WERI-Rb-1 (cell line): ENCODE results near the gene RSPRY1.

Experiments used
- DNase-seq: peaks from one replicate; pipeline ENCODE4 v3.0.0-alpha.2; 2020
- H3K27ac ChIP-seq: fragments of 250-450 bp; sonication (Bioruptor Pico); 2 replicates; pipeline ENCODE4 v1.5.1; 2020; ENCODE audit warnings: mild to moderate bottlenecking, moderate library complexity
- H3K27me3 ChIP-seq: fragments of 250-450 bp; sonication (Bioruptor Pico); 2 replicates; pipeline ENCODE4 v1.5.1; 2021; ENCODE audit warnings: mild to moderate bottlenecking, low read depth, moderate library complexity; ENCODE audit not compliant: insufficient read depth, severe bottlenecking
- H3K36me3 ChIP-seq: fragments of 250-450 bp; sonication (Bioruptor Pico); 2 replicates; pipeline ENCODE4 v1.5.1; 2020; ENCODE audit warnings: mild to moderate bottlenecking, moderate library complexity
- H3K4me3 ChIP-seq: 2 replicates; pipeline ENCODE4 v1.5.1; 2011; ENCODE audit warnings: low read depth, mild to moderate bottlenecking, control low read depth, low read length
- H3K9me3 ChIP-seq: fragments of 250-450 bp; sonication (Bioruptor Pico); 2 replicates; pipeline ENCODE4 v1.5.1; 2021; ENCODE audit warnings: mild to moderate bottlenecking, moderate library complexity; ENCODE audit not compliant: severe bottlenecking
- TF ChIP-seq, protein P1 (sequence below): IDR thresholded peaks from 2 replicates; pipeline ENCODE4 v1.5.1; 2011; ENCODE audit warnings: low read depth, mild to moderate bottlenecking, control low read depth, inconsistent platforms, low read length

Gene RSPRY1

DNA sequence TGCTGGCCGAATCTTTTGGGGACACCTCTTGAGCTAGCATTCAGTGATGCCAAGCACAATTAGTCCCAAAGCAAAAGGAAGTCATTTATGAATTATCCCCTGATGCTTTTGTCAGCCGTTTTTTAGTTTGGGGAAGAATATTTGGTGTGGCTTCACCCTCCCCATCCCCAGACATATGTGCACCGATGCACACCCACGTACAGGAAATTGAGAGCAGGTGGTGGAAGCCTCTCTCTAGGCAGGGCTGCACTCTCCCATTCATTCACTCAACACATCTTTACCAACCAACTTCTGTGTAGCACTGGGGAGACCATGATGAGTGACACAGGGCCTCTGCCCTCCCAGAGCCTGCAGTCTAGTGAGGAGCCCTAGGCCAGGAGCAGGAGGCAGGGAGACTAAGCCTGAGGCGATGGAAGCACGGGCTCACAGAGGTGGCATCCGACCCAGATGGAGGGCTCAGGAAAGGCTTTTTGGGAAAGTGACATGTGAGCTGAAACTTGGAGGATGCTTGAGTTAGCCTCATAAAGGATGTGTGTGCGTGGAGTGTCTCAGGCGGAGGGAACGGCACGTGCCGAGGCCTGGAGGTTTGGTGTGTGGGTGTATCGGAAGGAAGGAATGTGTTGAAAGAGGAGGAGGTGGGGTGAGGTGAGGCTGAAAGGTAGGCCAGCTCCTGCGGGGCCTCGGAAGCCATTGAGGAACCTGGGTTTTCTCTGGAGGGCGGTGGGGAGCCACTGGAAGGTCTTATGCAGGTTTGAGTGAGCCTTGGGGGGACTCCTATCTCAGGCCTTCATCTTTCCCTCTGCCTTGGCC lies 44.1 kb upstream of the RSPRY1 start:
- no peak for DNase-seq
- no peaks in the 10 kb centered on the region for H3K27me3 ChIP-seq
- TF ChIP-seq, protein P1, sequence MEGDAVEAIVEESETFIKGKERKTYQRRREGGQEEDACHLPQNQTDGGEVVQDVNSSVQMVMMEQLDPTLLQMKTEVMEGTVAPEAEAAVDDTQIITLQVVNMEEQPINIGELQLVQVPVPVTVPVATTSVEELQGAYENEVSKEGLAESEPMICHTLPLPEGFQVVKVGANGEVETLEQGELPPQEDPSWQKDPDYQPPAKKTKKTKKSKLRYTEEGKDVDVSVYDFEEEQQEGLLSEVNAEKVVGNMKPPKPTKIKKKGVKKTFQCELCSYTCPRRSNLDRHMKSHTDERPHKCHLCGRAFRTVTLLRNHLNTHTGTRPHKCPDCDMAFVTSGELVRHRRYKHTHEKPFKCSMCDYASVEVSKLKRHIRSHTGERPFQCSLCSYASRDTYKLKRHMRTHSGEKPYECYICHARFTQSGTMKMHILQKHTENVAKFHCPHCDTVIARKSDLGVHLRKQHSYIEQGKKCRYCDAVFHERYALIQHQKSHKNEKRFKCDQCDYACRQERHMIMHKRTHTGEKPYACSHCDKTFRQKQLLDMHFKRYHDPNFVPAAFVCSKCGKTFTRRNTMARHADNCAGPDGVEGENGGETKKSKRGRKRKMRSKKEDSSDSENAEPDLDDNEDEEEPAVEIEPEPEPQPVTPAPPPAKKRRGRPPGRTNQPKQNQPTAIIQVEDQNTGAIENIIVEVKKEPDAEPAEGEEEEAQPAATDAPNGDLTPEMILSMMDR = no peak
- no peak overlapping the region for H3K27ac ChIP-seq
- H3K9me3 ChIP-seq = no peaks in the 10 kb centered on the region
- no peaks in the 10 kb centered on the region for H3K36me3 ChIP-seq
- H3K4me3 ChIP-seq = no peak overlapping the region

- Histone ChIP-seq H3K27ac (no peak overlapping the region), H3K4me3 (no peak overlapping the region), H3K9me3 (no peaks in the 10 kb centered on the region), H3K36me3 (peaks cover 3% of the 10 kb centered on the region; the same call in 1 of the 2 replicates), H3K27me3 (no peaks in the 10 kb centered on the region)
- DNase-seq = no peak
- TF ChIP-seq, protein P1 = no peak
Measured at GRCh38 chr16:57143149-57143921, 42.8 kb upstream of the RSPRY1 start.

GRCh38 chr16:57144027-57144426 lies 42.1 kb upstream of the RSPRY1 start:
- Histone ChIP-seq H3K9me3 (no peaks in the 10 kb centered on the region), H3K36me3 (peaks cover 3% of the 10 kb centered on the region; the same call in 1 of the 2 replicates), H3K4me3 (no peak overlapping the region), H3K27me3 (no peaks in the 10 kb centered on the region), H3K27ac (no peak overlapping the region)
- TF ChIP-seq, protein P1 = no peak
- no peak for DNase-seq

DNA sequence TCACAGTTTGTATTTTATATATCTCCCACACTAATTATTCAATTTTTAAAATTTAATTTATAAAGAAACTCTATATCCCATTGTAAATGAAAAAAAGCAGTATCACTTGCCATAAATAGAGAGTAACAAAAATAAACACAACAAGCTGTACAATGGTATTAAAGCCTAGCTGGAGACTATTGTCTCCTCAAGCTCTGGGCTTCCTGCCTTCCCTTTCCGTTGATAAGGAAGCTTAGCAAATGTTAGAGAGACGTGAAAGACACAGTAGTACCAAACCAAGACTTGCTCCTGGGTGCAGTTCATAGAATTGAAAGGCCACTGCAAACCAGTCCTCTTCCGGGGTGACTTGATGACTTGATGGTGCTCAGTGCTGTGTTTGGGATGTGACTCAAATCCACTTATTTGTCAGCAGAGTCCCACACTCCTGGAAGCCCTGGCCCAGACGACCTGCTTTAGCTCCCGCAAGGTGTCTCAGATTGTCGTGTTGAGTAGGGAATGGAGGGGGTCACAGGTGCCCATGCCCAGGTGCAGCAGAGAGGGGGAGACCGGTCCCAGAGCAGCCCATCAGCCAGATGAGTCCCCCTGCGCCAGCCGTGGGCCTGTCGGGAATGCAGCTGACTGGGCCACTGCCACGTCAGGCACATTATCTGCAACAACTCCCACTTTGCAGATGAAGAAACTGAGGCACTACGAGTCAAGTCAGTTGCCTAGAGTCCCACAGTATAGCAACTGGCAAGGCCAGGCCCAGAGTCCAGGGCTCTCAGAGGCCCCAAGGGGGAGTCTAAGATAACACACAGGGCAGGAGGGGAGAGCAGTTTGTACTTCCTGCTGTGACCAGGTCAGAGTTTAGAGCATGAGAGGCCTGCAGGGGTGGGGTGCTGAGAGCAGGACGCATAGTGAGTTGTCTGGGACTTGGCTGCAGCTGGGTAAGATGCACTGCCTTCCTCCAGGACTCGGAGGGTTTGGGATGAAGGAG lies 40.8 kb upstream of the RSPRY1 start:
- Histone ChIP-seq H3K27ac (no peak overlapping the region), H3K4me3 (no peak overlapping the region), H3K27me3 (no peaks in the 10 kb centered on the region), H3K36me3 (peaks cover 3% of the 10 kb centered on the region; the same call in 1 of the 2 replicates), H3K9me3 (no peaks in the 10 kb centered on the region)
- no peak for DNase-seq
- TF ChIP-seq, protein P1 = no peak

GRCh38 chr16:57146040-57146647 lies 40.0 kb upstream of the RSPRY1 start:
- H3K9me3 ChIP-seq = no peaks in the 10 kb centered on the region
- TF ChIP-seq, protein P1 = no peak
- no peaks in the 10 kb centered on the region for H3K27me3 ChIP-seq
- H3K4me3 ChIP-seq = no peak overlapping the region
- H3K36me3 ChIP-seq = peaks cover 3% of the 10 kb centered on the region; the same call in 1 of the 2 replicates
- no peak overlapping the region for H3K27ac ChIP-seq
- DNase-seq = no peak
